Measurements from ENCODE around the gene ITPR2. TPM values are rescaled to one million over a fixed set of nuclear protein-coding genes. Genes with fewer than 3 reads are reported as not detected.
A peak's percentile ranks its signal among the peaks of the same experiment; 100 is the strongest.

Gene ITPR2
- total RNA-seq, 2 donors from 2014 or later: 14.8 to 74.4 TPM

- no peak for TF ChIP-seq CTCF (conservative IDR thresholded peaks at IDR 0.05)
- 60 to 67% methylated on average over 2 to 4 of the region's 4 CpGs for WGBS, 2 experiments (ENCODE audit: insufficient coverage in 1 of 2, insufficient read length in 1 of 2)
- Histone ChIP-seq H3K4me3 (ENCODE audit: low read length) (no peak overlapping the region), H3K9ac (ENCODE audit: extremely low read depth, low read length, poor library complexity, severe bottlenecking) (no peak overlapping the region), H3K27me3 (ENCODE audit: control insufficient read depth, insufficient read depth, low read length, poor library complexity, severe bottlenecking) (no peaks in the 10 kb centered on the region), H3K36me3 (ENCODE audit: control insufficient read depth, insufficient read depth, low read length) (no peaks in the 10 kb centered on the region), H3K9me3 (ENCODE audit: control insufficient read depth, low read length) (no peaks in the 10 kb centered on the region), H3K4me1 (ENCODE audit: control insufficient read depth, insufficient read depth, low read length) (peaks cover 5% of the 10 kb centered on the region), H3K27ac (ENCODE audit: low read depth, low read length) (no peak overlapping the region)
- Mint-ChIP-seq H3K27ac (peak overlapping the region; percentile 10), H3K9me3 (peaks cover 1% of the 10 kb centered on the region), H3K4me1 (peaks cover 10% of the 10 kb centered on the region), H3K36me3 (ENCODE audit: low read depth) (peaks cover 19% of the 10 kb centered on the region), H3K4me3 (no peak overlapping the region), H3K27me3 (ENCODE audit: insufficient read depth) (no peaks in the 10 kb centered on the region)
- peak; percentile 73 for DNase-seq
These were observed 189.3 kb downstream of the ITPR2 start for GRCh38 chr12:26643532-26644315.

GRCh38 chr12:26642361-26642760, 190.6 kb downstream of the ITPR2 start:
- DNase-seq: no peak
- no peaks in the 10 kb centered on the region for H3K27me3 ChIP-seq (ENCODE audit: control insufficient read depth, insufficient read depth, low read length, poor library complexity, severe bottlenecking)
- no peak overlapping the region for H3K4me3 Mint-ChIP-seq
- H3K36me3 Mint-ChIP-seq (ENCODE audit: low read depth): peaks cover 19% of the 10 kb centered on the region
- no peaks in the 10 kb centered on the region for H3K36me3 ChIP-seq (ENCODE audit: control insufficient read depth, insufficient read depth, low read length)
- H3K9ac ChIP-seq (ENCODE audit: extremely low read depth, low read length, poor library complexity, severe bottlenecking): no peak overlapping the region
- no peaks in the 10 kb centered on the region for H3K27me3 Mint-ChIP-seq (ENCODE audit: insufficient read depth)
- H3K27ac ChIP-seq (ENCODE audit: low read depth, low read length): no peak overlapping the region
- TF ChIP-seq CTCF (conservative IDR thresholded peaks at IDR 0.05): no peak
- no peak overlapping the region for H3K27ac Mint-ChIP-seq
- H3K4me1 Mint-ChIP-seq: peaks cover 10% of the 10 kb centered on the region
- H3K9me3 Mint-ChIP-seq: peaks cover 1% of the 10 kb centered on the region
- no peaks in the 10 kb centered on the region for H3K9me3 ChIP-seq (ENCODE audit: control insufficient read depth, low read length)
- WGBS, 2 experiments (ENCODE audit: insufficient coverage in 1 of 2, insufficient read length in 1 of 2): 94 to 100% methylated on average over 1 to 2 of the region's 2 CpGs
- peaks cover 5% of the 10 kb centered on the region for H3K4me1 ChIP-seq (ENCODE audit: control insufficient read depth, insufficient read depth, low read length)
- no peak overlapping the region for H3K4me3 ChIP-seq (ENCODE audit: low read length)

- Mint-ChIP-seq H3K36me3 (ENCODE audit: low read depth) (peaks cover 7% of the 10 kb centered on the region), H3K27me3 (ENCODE audit: insufficient read depth) (no peaks in the 10 kb centered on the region), H3K27ac (no peak overlapping the region), H3K9me3 (peaks cover 1% of the 10 kb centered on the region), H3K4me1 (peaks cover 19% of the 10 kb centered on the region), H3K4me3 (no peak overlapping the region)
- WGBS, 2 experiments (ENCODE audit: insufficient coverage in 1 of 2, insufficient read length in 1 of 2): 82% methylated on average over 2 of the region's 2 CpGs; no CpG with 5 or more reads in 1 of the 2 experiments
- H3K36me3 ChIP-seq (ENCODE audit: control insufficient read depth, insufficient read depth, low read length): no peaks in the 10 kb centered on the region
- H3K9me3 ChIP-seq (ENCODE audit: control insufficient read depth, low read length): no peaks in the 10 kb centered on the region
- H3K4me1 ChIP-seq (ENCODE audit: control insufficient read depth, insufficient read depth, low read length): peaks cover 2% of the 10 kb centered on the region
- no peak overlapping the region for H3K9ac ChIP-seq (ENCODE audit: extremely low read depth, low read length, poor library complexity, severe bottlenecking)
- no peak for TF ChIP-seq CTCF (conservative IDR thresholded peaks at IDR 0.05)
- DNase-seq: no peak
- H3K4me3 ChIP-seq (ENCODE audit: low read length): no peak overlapping the region
- no peak overlapping the region for H3K27ac ChIP-seq (ENCODE audit: low read depth, low read length)
- no peaks in the 10 kb centered on the region for H3K27me3 ChIP-seq (ENCODE audit: control insufficient read depth, insufficient read depth, low read length, poor library complexity, severe bottlenecking)
These were observed 196.2 kb downstream of the ITPR2 start for GRCh38 chr12:26636710-26637328.

Measured in endodermal cell (in vitro differentiated cells).